Mononuclear cell (primary cell): ENCODE results near the gene MLEC. TPM values are rescaled to one million over a fixed set of nuclear protein-coding genes. Genes with fewer than 3 reads are reported as not detected.

Experiments
- total RNA-seq: library from RNA; depleted of rRNA; stranded (reverse); fragments of >200 nt; gene quantifications from one replicate; pipeline ENCODE4 v1.2.3, GENCODE V29; 2012

Gene MLEC
- total RNA-seq, 1 donor, result 11.5 TPM

Other genes with a start within 250 kb of the MLEC start
- gene COX6A1, start 249.0 kb upstream of the MLEC start, total RNA-seq, result 138 TPM
- 25.6 TPM for gene TRIAP1, start 240.8 kb upstream of the MLEC start, total RNA-seq
- gene GATC, start 240.7 kb upstream of the MLEC start, total RNA-seq, result 11.0 TPM
- 84.7 TPM for gene SRSF9, start 217.4 kb upstream of the MLEC start, total RNA-seq
- gene DYNLL1, start 191.0 kb upstream of the MLEC start, total RNA-seq, result 34.0 TPM
- gene COQ5, start 158.0 kb upstream of the MLEC start, total RNA-seq, result 4.5 TPM
- 218 TPM for gene RNF10, start 152.8 kb upstream of the MLEC start, total RNA-seq
- gene POP5, start 105.7 kb upstream of the MLEC start, total RNA-seq, result 12.7 TPM
- gene CABP1, start 46.5 kb upstream of the MLEC start, total RNA-seq, result not detected
- gene UNC119B, start 23.3 kb downstream of the MLEC start, total RNA-seq, result 5.6 TPM
- 6.6 TPM for gene ACADS, start 38.7 kb downstream of the MLEC start, total RNA-seq
- gene SPPL3, start 217.2 kb downstream of the MLEC start, total RNA-seq, result 44.5 TPM